ENCODE results near the gene PIN4. TPM values are rescaled to one million over a fixed set of nuclear protein-coding genes. Genes with fewer than 3 reads are reported as not detected.

The PIN4 gene
- polyA plus RNA-seq, 1 of the 3 experiments (the other 2 are of a cell fraction): 29.8 TPM

GRCh38 chrX:72208126-72208800, 26.7 kb downstream of the PIN4 start:
- Histone ChIP-seq H3K79me2 (ENCODE audit: insufficient read depth) (peaks cover 57% of the 10 kb centered on the region; the same call in 1 of the 2 replicates), H3K27me3 (ENCODE audit: insufficient read depth) (no peaks in the 10 kb centered on the region), H3K4me2 (no peak overlapping the region), H4K20me1 (ENCODE audit: insufficient read depth) (0 out of 2 replicates have a peak, but pooled peaks cover 9% of the 10 kb centered on the region), H3K4me1 (ENCODE audit: control insufficient read depth in 1 of 2, insufficient read depth in 2 of 2, low read depth in 1 of 2, low read length in 1 of 2) (no peaks in the 10 kb centered on the region), H3K4me3 (ENCODE audit: low read depth in 2 of 2, low read length in 1 of 2) (no peak overlapping the region), H3F3A (replicated peaks; ENCODE audit: insufficient read depth) (no peaks in the 10 kb centered on the region), H2AFZ (ENCODE audit: low read depth) (no peak overlapping the region), H3K9me3 (no peaks in the 10 kb centered on the region), H3K27ac (ENCODE audit: low read depth in 2 of 2, low read length in 1 of 2) (no peak overlapping the region), H3K36me3 (replicated peaks in 1 of 2; ENCODE audit: control insufficient read depth in 1 of 2, insufficient read depth in 2 of 2, low read length in 1 of 2) (peaks cover 23 to 46% of the 10 kb centered on the region in 2 experiments), H3K9me2 (no peaks in the 10 kb centered on the region), H3K9ac (no peak overlapping the region)
- CTCF ChIA-PET: no interaction called here
- DNase-seq: no peak
- WGBS (ENCODE audit: low lambda C conversion rate): 92% methylated on average over 4 of the region's 4 CpGs
- POLR2A ChIA-PET: no interaction called here
- no peak for TF ChIP-seq ZBTB33 (IDR thresholded peaks at IDR 0.05; ENCODE audit: borderline replicate concordance, low read depth)
- TF ChIP-seq POLR2AphosphoS5 (IDR thresholded peaks at IDR 0.05; ENCODE audit: low read depth, low read length): no peak
- no peak for TF ChIP-seq JUND (IDR thresholded peaks at IDR 0.05)
- TF ChIP-seq SIN3A (IDR thresholded peaks at IDR 0.05; ENCODE audit: borderline replicate concordance, low read depth, low read length): no peak
- TF ChIP-seq GATA2 (CRISPR knock-in tag; IDR thresholded peaks at IDR 0.05): no peak
- TF ChIP-seq, protein P1, sequence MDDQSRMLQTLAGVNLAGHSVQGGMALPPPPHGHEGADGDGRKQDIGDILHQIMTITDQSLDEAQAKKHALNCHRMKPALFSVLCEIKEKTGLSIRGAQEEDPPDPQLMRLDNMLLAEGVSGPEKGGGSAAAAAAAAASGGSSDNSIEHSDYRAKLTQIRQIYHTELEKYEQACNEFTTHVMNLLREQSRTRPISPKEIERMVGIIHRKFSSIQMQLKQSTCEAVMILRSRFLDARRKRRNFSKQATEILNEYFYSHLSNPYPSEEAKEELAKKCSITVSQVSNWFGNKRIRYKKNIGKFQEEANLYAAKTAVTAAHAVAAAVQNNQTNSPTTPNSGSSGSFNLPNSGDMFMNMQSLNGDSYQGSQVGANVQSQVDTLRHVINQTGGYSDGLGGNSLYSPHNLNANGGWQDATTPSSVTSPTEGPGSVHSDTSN (IDR thresholded peaks at IDR 0.05): no peak
- no peak for TF ChIP-seq TCF12 (IDR thresholded peaks at IDR 0.05)
- TF ChIP-seq GABPA (IDR thresholded peaks at IDR 0.05; ENCODE audit: low read depth): no peak
- no peak for TF ChIP-seq NFIC (IDR thresholded peaks at IDR 0.05; ENCODE audit: borderline replicate concordance)
- no peak for TF ChIP-seq FOSL2 (IDR thresholded peaks at IDR 0.05; ENCODE audit: borderline replicate concordance, low read depth)
- no peak for TF ChIP-seq YY1 (IDR thresholded peaks at IDR 0.05; ENCODE audit: low read depth)
- TF ChIP-seq FOXJ3 (CRISPR knock-in tag; IDR thresholded peaks at IDR 0.05): no peak
- TF ChIP-seq RCOR1 (IDR thresholded peaks at IDR 0.05; ENCODE audit: low read length): no peak
- no peak for TF ChIP-seq FOXM1 (IDR thresholded peaks at IDR 0.05; ENCODE audit: low read depth)
- no peak for TF ChIP-seq MXI1 (IDR thresholded peaks at IDR 0.05; ENCODE audit: low read depth, low read length)
- no peak for TF ChIP-seq IRF3 (IDR thresholded peaks at IDR 0.05; ENCODE audit: low read depth, low read length)
- TF ChIP-seq REST (IDR thresholded peaks at IDR 0.05; ENCODE audit: low read depth, low read length): no peak
- TF ChIP-seq USF2 (IDR thresholded peaks at IDR 0.05; ENCODE audit: borderline replicate concordance, low read depth, low read length): no peak
